Upper lobe of left lung (tissue), 6 donors: ENCODE data around the gene PLTP. TPM values are rescaled to one million over a fixed set of nuclear protein-coding genes. Genes with fewer than 3 reads are reported as not detected.

Experiments
- ATAC-seq, 2 donors: fragments of 200-7000 bp; cut with Tn5 transposase; one replicate each; pipeline ENCODE4 v1.9.1; 2022; ENCODE audit warnings: mild to moderate bottlenecking in 2 of 2, moderate library complexity in 2 of 2; ENCODE audit not compliant: low FRiP score in 2 of 2
- DNase-seq, 2 donors: peaks; one replicate each; pipeline ENCODE4 v3.0.0-alpha.2; 2019 to 2020
- H3K27ac ChIP-seq, 4 donors: fragments of 200-600 bp; sonication (generic); one replicate each; pipeline ENCODE4 v1.5.1; 2016 to 2019
- H3K27me3 ChIP-seq, 4 donors: fragments of 200-600 bp; sonication (generic); one replicate each; pipeline ENCODE4 v1.5.1; 2017 to 2019
- H3K36me3 ChIP-seq, 4 donors: fragments of 200-600 bp; sonication (generic); one replicate each; pipeline ENCODE4 v1.5.1; 2016 to 2019
- H3K4me1 ChIP-seq, 4 donors: fragments of 200-600 bp; sonication (generic); one replicate each; pipeline ENCODE4 v1.5.1; 2018 to 2019
- H3K4me3 ChIP-seq, 4 donors: fragments of 200-600 bp; sonication (generic); one replicate each; pipeline ENCODE4 v1.5.1; 2017 to 2019; ENCODE audit warnings: mild to moderate bottlenecking in 2 of 4, moderate library complexity in 1 of 4
- H3K9me3 ChIP-seq, 4 donors: fragments of 200-600 bp; sonication (generic); one replicate each; pipeline ENCODE4 v1.5.1; 2018 to 2019
- EP300 ChIP-seq, 4 donors: sonication (generic); formaldehyde crosslinking; IDR thresholded peaks; one replicate each; pipeline ENCODE4 v1.5.1; 2017; ENCODE audit warnings: antibody characterized with exemption in 4 of 4, control low read depth in 2 of 4
- POLR2A ChIP-seq, 4 donors: fragments of 450-650 bp; IDR thresholded peaks; one replicate each; pipeline ENCODE4 v1.5.1; 2016 to 2017; ENCODE audit warnings: antibody characterized with exemption in 4 of 4, mild to moderate bottlenecking in 2 of 4
- POLR2AphosphoS5 ChIP-seq, 2 donors: sonication (generic); formaldehyde crosslinking; IDR thresholded peaks; one replicate each; pipeline ENCODE4 v1.5.1; 2017; ENCODE audit warnings: antibody characterized with exemption in 2 of 2
- WGBS, 2 donors: methylation state at CpG; one replicate each; pipeline ENCODE4 v1.1.5; 2017 to 2018; 5-methylcytosine and 5-hydroxymethylcytosine counted together
- total RNA-seq, 6 donors: library from RNA; depleted of rRNA in 4 of 6; stranded (reverse); fragments of >200 nt in 4 of 6; gene quantifications; one replicate each; pipeline versions ENCODE4 v1.1.0 to v1.2.1, GENCODE V29; 2016 to 2021
- TF ChIP-seq, protein P1 (sequence below), 6 experiments: fragments of 450-650 bp in 4 of 6; fragments of 200-600 bp in 2 of 6; sonication (generic) in 2 of 6; IDR thresholded peaks; one replicate each; pipeline ENCODE4 v1.5.1; 2016 to 2019; ENCODE audit warnings: antibody characterized with exemption in 6 of 6
- donor health status: DM: no; HTN: no; CAD: no; lungs with moderate emphysema.
- donor health status: DM: no; HTN: yes; CAD: no; lungs with severe emphysema.

The PLTP gene
- total RNA-seq, 6 donors from 2014 or later = 28.9 to 169 (median 57.8) TPM

DNA sequence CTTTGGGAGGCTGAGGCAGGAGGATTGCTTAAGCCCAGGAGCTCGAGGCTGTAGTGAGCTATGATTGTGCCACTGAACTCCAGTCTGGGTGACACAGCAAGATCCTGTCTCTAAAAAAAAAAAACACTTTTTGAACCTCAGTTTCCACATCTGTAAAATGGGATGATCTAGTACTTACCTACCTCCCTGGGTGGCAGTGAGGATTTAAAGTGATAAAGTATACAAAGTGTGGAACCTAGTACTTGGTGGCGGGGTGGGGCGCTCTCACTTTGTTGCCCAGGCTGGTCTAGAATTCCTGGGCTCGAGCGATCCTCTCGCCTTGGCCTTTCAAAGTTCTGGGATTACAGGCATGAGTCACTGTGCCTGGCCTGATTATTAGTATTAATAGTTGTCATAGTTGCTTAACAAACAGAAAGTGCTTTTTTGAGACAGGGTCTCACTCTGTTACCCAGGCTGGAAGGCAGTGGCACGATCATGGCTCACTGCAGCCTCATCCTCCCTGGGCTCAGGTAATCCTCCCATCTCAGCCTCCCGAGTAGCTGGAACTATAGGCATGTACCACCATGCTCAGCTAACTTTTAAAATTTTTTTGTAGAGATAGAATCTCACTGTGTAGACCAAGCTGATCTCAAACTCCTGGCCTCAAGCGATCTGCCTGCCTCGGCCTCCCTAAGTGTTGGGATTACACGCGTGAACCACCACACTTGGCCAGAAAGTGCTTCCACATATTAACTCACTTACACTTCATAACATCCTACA, 7.0 kb upstream of the PLTP start:
- TF ChIP-seq EP300 (IDR thresholded peaks at IDR 0.05) = no peak
- peak in 1 of 2 donors; percentile 38 for ATAC-seq
- H3K27ac ChIP-seq = peak overlapping the region; percentile 49 to 84 (median 65)
- WGBS, 2 donors = 90% methylated on average over 12 of the region's 12 CpGs
- no peak overlapping the region for H3K4me3 ChIP-seq
- DNase-seq = no peak
- no peaks in the 10 kb centered on the region for H3K36me3 ChIP-seq
- H3K27me3 ChIP-seq = no peaks in the 10 kb centered on the region
- peaks cover 19 to 53% (median 39%) of the 10 kb centered on the region in 4 donors for H3K4me1 ChIP-seq
- no peaks in the 10 kb centered on the region for H3K9me3 ChIP-seq

DNA sequence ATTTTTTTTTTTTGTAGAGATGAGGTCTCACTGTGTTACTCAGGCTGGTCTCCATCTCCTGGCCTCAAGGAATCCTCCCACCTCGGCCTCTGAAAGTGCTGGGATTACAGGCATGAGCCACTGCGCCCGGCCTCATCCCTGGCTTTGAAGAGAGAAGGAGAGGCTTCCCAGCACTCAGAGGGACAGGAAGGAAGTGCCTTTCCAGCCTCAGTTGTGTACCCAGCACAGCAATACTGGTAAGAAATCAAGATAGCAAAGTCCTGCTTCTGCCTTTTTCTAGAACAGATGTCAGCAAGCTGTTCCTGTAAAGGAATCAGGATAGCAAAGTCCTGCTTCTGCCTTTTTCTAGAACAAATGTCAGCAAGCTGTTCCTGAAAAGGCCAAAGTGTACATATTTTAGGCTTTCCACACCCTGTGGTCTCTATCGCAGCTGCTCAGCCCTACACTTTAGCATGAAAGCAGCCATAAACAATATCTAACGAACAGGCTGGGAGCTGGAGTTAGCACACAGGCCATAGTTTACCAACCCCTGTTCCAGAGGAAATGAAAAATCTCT, 6.3 kb upstream of the PLTP start:
- TF ChIP-seq POLR2AphosphoS5 (IDR thresholded peaks at IDR 0.05) (peak in 1 of 2 donors; percentile 67), EP300 (IDR thresholded peaks at IDR 0.05) (no peak), POLR2A (IDR thresholded peaks at IDR 0.05) (peak in 1 of 4 donors; percentile 26)
- TF ChIP-seq, protein P1, sequence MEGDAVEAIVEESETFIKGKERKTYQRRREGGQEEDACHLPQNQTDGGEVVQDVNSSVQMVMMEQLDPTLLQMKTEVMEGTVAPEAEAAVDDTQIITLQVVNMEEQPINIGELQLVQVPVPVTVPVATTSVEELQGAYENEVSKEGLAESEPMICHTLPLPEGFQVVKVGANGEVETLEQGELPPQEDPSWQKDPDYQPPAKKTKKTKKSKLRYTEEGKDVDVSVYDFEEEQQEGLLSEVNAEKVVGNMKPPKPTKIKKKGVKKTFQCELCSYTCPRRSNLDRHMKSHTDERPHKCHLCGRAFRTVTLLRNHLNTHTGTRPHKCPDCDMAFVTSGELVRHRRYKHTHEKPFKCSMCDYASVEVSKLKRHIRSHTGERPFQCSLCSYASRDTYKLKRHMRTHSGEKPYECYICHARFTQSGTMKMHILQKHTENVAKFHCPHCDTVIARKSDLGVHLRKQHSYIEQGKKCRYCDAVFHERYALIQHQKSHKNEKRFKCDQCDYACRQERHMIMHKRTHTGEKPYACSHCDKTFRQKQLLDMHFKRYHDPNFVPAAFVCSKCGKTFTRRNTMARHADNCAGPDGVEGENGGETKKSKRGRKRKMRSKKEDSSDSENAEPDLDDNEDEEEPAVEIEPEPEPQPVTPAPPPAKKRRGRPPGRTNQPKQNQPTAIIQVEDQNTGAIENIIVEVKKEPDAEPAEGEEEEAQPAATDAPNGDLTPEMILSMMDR (IDR thresholded peaks at IDR 0.05) = no peak
- ATAC-seq = peak in 1 of 2 donors; percentile 52
- no peaks in the 10 kb centered on the region for H3K9me3 ChIP-seq
- WGBS, 2 donors = 64 to 70% methylated on average over 5 of the region's 5 CpGs
- no peaks in the 10 kb centered on the region for H3K36me3 ChIP-seq
- H3K27me3 ChIP-seq = no peaks in the 10 kb centered on the region
- no peak overlapping the region for H3K4me3 ChIP-seq
- no peak for DNase-seq
- peaks cover 16 to 48% (median 36%) of the 10 kb centered on the region in 4 donors for H3K4me1 ChIP-seq
- peak overlapping the region; percentile 49 to 84 (median 65) for H3K27ac ChIP-seq

DNA sequence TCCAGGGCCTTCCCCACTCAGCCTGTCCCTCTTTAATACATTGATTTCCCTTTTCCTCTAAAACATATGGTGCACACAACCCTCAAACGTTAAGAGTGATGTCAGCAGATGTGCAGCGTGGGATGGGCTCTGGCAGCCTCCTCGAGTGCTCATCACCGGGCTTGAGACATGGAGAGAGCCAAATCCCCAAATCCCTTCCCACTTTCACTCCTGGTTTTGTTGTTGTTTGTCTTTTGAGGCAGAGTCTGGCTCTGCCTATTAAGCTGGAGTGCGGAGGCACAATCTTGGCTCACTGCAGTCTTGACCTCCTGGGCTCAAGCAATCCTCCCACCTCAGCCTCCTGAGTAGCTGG, 5.8 kb upstream of the PLTP start:
- no peak for DNase-seq
- Histone ChIP-seq H3K4me1 (peaks cover 16 to 51% (median 37%) of the 10 kb centered on the region in 4 donors), H3K27ac (peak overlapping the region; percentile 49 to 84 (median 65)), H3K9me3 (no peaks in the 10 kb centered on the region), H3K4me3 (no peak overlapping the region), H3K36me3 (no peaks in the 10 kb centered on the region), H3K27me3 (no peaks in the 10 kb centered on the region)
- WGBS, 2 donors = 50 to 72% methylated on average over 5 of the region's 5 CpGs
- ATAC-seq = peak in 1 of 2 donors; percentile 66
- TF ChIP-seq, protein P1 (IDR thresholded peaks at IDR 0.05) = no peak
- TF ChIP-seq EP300 (IDR thresholded peaks at IDR 0.05) = no peak
- no peak for TF ChIP-seq POLR2A (IDR thresholded peaks at IDR 0.05)
- no peak for TF ChIP-seq POLR2AphosphoS5 (IDR thresholded peaks at IDR 0.05)

DNA sequence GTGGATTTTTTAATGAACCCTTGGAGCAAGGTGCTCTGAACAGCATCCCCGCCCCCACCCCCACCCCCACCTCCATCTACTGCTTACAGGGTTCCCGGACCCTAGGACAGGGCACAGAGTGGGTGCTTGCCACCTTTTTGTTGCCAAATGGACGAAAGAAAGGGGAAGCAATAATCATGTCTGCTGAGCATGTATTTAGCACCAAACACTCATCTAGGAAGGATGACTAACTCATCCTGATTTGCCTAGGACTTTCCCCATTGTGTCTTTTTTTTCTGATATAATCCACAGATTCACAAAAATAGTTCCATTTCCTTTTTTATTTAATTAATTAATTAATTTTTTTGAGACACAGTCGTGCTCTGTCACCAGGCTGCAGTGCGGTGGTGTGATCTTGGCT, 1.2 kb upstream of the PLTP start:
- H3K27ac ChIP-seq = peak overlapping the region in 1 of 4 donors; percentile 82
- no peaks in the 10 kb centered on the region for H3K36me3 ChIP-seq
- TF ChIP-seq, protein P1 (IDR thresholded peaks at IDR 0.05) = no peak
- TF ChIP-seq POLR2A (IDR thresholded peaks at IDR 0.05) (no peak), EP300 (IDR thresholded peaks at IDR 0.05) (no peak)
- WGBS, 2 donors = 49 to 54% methylated on average over 5 of the region's 5 CpGs
- DNase-seq = no peak
- no peak for ATAC-seq
- peaks cover 20 to 49% (median 30%) of the 10 kb centered on the region in 4 donors for H3K4me1 ChIP-seq
- H3K27me3 ChIP-seq = no peaks in the 10 kb centered on the region
- no peaks in the 10 kb centered on the region for H3K9me3 ChIP-seq
- no peak overlapping the region for H3K4me3 ChIP-seq

DNA sequence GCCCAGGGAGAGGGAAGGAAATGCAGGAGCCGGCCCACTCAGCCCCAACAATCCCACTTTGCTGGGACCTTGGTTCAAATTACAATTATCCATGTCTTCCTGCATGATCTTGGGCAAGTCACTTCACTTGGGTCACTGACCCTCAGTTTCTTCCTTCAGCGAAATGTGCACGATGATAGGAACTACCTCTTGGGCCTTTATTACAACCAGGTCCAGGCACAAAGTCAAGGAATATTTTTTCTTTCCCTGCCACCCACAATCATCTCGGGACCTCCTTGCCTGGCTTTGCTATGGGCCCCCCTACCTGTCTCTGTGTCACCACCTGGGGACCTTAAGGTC, 358 bp upstream of the PLTP start:
- Histone ChIP-seq H3K27ac (peak overlapping the region; percentile 54 to 86 (median 77)), H3K4me3 (peak overlapping the region in 3 of 4 donors; percentile 44 to 51 (median 48)), H3K36me3 (peaks cover 0 to 4% (median 0%) of the 10 kb centered on the region in 4 donors), H3K27me3 (no peaks in the 10 kb centered on the region), H3K9me3 (no peaks in the 10 kb centered on the region), H3K4me1 (peaks cover 18 to 44% (median 29%) of the 10 kb centered on the region in 4 donors)
- DNase-seq (no peak), ATAC-seq (no peak)
- TF ChIP-seq, protein P1 (IDR thresholded peaks at IDR 0.05) = no peak
- TF ChIP-seq POLR2A (IDR thresholded peaks at IDR 0.05) = no peak
- no peak for TF ChIP-seq POLR2AphosphoS5 (IDR thresholded peaks at IDR 0.05)
- WGBS, 2 donors = 19 to 24% methylated on average over 3 to 4 of the region's 4 CpGs
